Stomach (tissue), 9 donors: ENCODE data around the gene RALY. TPM values are rescaled to one million over a fixed set of nuclear protein-coding genes. Genes with fewer than 3 reads are reported as not detected.

Experiments used
- DNase-seq, 2 donors: peaks; one replicate each; pipeline versions ENCODE4 v3.0.0 to v3.0.0-alpha.2; 2013 to 2019
- H3K27ac ChIP-seq, 5 donors: fragments of 200-600 bp in 4 of 5; sonication (generic) in 4 of 5; one replicate each; pipeline ENCODE4 v1.5.1; 2013 to 2019; ENCODE audit warnings: mild to moderate bottlenecking in 1 of 5, moderate library complexity in 1 of 5
- H3K27me3 ChIP-seq, 3 donors: fragments of 200-600 bp; sonication (generic); one replicate each; pipeline ENCODE4 v1.5.1; 2017 to 2019; ENCODE audit warnings: mixed run types in 1 of 3
- H3K36me3 ChIP-seq, 4 donors: fragments of 200-600 bp; sonication (generic); 1 replicate in 3 of 4; 2 replicates in 1 of 4; pipeline ENCODE4 v1.5.1; 2016 to 2019
- H3K4me1 ChIP-seq, 4 donors: fragments of 200-600 bp; sonication (generic); one replicate each; pipeline ENCODE4 v1.5.1; 2016 to 2019
- H3K4me3 ChIP-seq, 4 donors: fragments of 200-600 bp; sonication (generic) in 3 of 4; one replicate each; pipeline ENCODE4 v1.5.1; 2016 to 2019; ENCODE audit warnings: mild to moderate bottlenecking in 1 of 4
- H3K9me3 ChIP-seq, 4 donors: fragments of 200-600 bp; sonication (generic); one replicate each; pipeline ENCODE4 v1.5.1; 2016 to 2019
- CTCF ChIP-seq, 7 experiments: fragments of 450-650 bp in 4 of 7; fragments of 200-600 bp in 3 of 7; sonication (generic) in 3 of 7; IDR thresholded peaks; one replicate each; pipeline ENCODE4 v1.5.1; 2016 to 2019; ENCODE audit warnings: antibody characterized with exemption in 7 of 7, control low read depth in 2 of 7, mild to moderate bottlenecking in 1 of 7
- EP300 ChIP-seq: sonication (generic); formaldehyde crosslinking; IDR thresholded peaks from one replicate; pipeline ENCODE4 v1.6.1; 2017; ENCODE audit warnings: antibody characterized with exemption
- POLR2A ChIP-seq, 4 donors: fragments of 450-650 bp; IDR thresholded peaks; one replicate each; pipeline ENCODE4 v1.6.1; 2016; ENCODE audit warnings: antibody characterized with exemption in 4 of 4, control low read depth in 2 of 4, mild to moderate bottlenecking in 1 of 4, moderate library complexity in 1 of 4
- POLR2AphosphoS5 ChIP-seq, 3 donors: sonication (generic); formaldehyde crosslinking; IDR thresholded peaks; one replicate each; pipeline ENCODE4 v1.6.1; 2016; ENCODE audit warnings: antibody characterized with exemption in 3 of 3
- WGBS, 5 donors: extraction: QIAGEN DNeasy Blood & Tissue Kit in 3 of 5; methylation state at CpG; one replicate each; pipeline versions ENCODE4 v1.1.5 to v1.1.7; 2013 to 2018; 5-methylcytosine and 5-hydroxymethylcytosine counted together
- intact Hi-C: fragments of 100-400 bp; cut with DNase I; formaldehyde crosslinking; loops from one replicate; pipeline ENCODE4 v1.15.1; 2023; ENCODE audit warnings: low total_unique reads
- polyA plus RNA-seq, 3 donors: library from polyadenylated mRNA; stranded (reverse); fragments of 200-250 nt; gene quantifications; one replicate each; pipeline ENCODE4 v1.2.3, GENCODE V29; 2013
- total RNA-seq, 5 donors: library from RNA; depleted of rRNA; stranded (reverse); fragments of >200 nt; gene quantifications; one replicate each; pipeline versions ENCODE4 v1.1.0 to v1.2.3, GENCODE V29; 2014 to 2016
- donor health status: healthy with polysubstance abuse.
- donor health status: Bipolar disorder and iron deficiency.
- donor health status: healthy.

RALY gene
- total and polyA plus RNA-seq, 8 donors, result 21.6 to 389 (median 97.7) TPM

GRCh38 chr20:34084227-34084923, 90.7 kb downstream of the RALY start:
- intact Hi-C loops, result no loop called here
- no peak overlapping the region for H3K4me3 ChIP-seq
- WGBS, 5 donors, result 80 to 91% (median 84%) methylated on average over 8 to 9 of the region's 9 CpGs
- H3K27ac ChIP-seq, result peak overlapping the region in 2 of 5 donors; percentile 38 to 68
- DNase-seq, result no peak
- H3K9me3 ChIP-seq, result no peaks in the 10 kb centered on the region
- peaks cover 40 to 95% (median 91%) of the 10 kb centered on the region in 4 donors for H3K36me3 ChIP-seq
- peaks cover 10 to 21% (median 17%) of the 10 kb centered on the region in 4 donors for H3K4me1 ChIP-seq
- TF ChIP-seq POLR2A (IDR thresholded peaks at IDR 0.05) (no peak), EP300 (no peak), CTCF (IDR thresholded peaks at IDR 0.05) (no peak), POLR2AphosphoS5 (IDR thresholded peaks at IDR 0.05) (no peak)
- H3K27me3 ChIP-seq, result no peaks in the 10 kb centered on the region

GRCh38 chr20:34085544-34086040, 91.9 kb downstream of the RALY start:
- H3K9me3 ChIP-seq, result no peaks in the 10 kb centered on the region
- 77 to 86% (median 78%) methylated on average over 5 of the region's 5 CpGs for WGBS, 5 donors
- H3K36me3 ChIP-seq, result peaks cover 48 to 95% (median 91%) of the 10 kb centered on the region in 4 donors
- intact Hi-C loops, result no loop called here
- TF ChIP-seq POLR2AphosphoS5 (IDR thresholded peaks at IDR 0.05), result no peak
- TF ChIP-seq EP300, result no peak
- TF ChIP-seq CTCF (IDR thresholded peaks at IDR 0.05), result no peak
- no peak for TF ChIP-seq POLR2A (IDR thresholded peaks at IDR 0.05)
- peaks cover 16 to 30% (median 23%) of the 10 kb centered on the region in 4 donors for H3K4me1 ChIP-seq
- no peak for DNase-seq
- H3K27ac ChIP-seq, result no peak overlapping the region
- H3K27me3 ChIP-seq, result no peaks in the 10 kb centered on the region
- H3K4me3 ChIP-seq, result no peak overlapping the region

GRCh38 chr20:34088305-34089174, 94.8 kb downstream of the RALY start:
- intact Hi-C loops, result no loop called here
- H3K4me1 ChIP-seq, result peaks cover 5 to 17% (median 10%) of the 10 kb centered on the region in 4 donors
- TF ChIP-seq POLR2A (IDR thresholded peaks at IDR 0.05) (no peak), EP300 (no peak), CTCF (IDR thresholded peaks at IDR 0.05) (no peak), POLR2AphosphoS5 (IDR thresholded peaks at IDR 0.05) (no peak)
- H3K27me3 ChIP-seq, result no peaks in the 10 kb centered on the region
- no peaks in the 10 kb centered on the region for H3K9me3 ChIP-seq
- H3K36me3 ChIP-seq, result peaks cover 64 to 100% (median 98%) of the 10 kb centered on the region in 4 donors
- no peak for DNase-seq
- 82 to 89% (median 85%) methylated on average over 15 of the region's 15 CpGs for WGBS, 5 donors
- no peak overlapping the region for H3K27ac ChIP-seq
- H3K4me3 ChIP-seq, result no peak overlapping the region

- Histone ChIP-seq H3K9me3 (no peaks in the 10 kb centered on the region), H3K36me3 (peaks cover 64 to 100% (median 100%) of the 10 kb centered on the region in 4 donors), H3K27me3 (no peaks in the 10 kb centered on the region), H3K4me3 (no peak overlapping the region), H3K27ac (no peak overlapping the region), H3K4me1 (peaks cover 3 to 12% (median 7%) of the 10 kb centered on the region in 4 donors)
- no peak for TF ChIP-seq POLR2A (IDR thresholded peaks at IDR 0.05)
- TF ChIP-seq EP300, result no peak
- TF ChIP-seq CTCF (IDR thresholded peaks at IDR 0.05), result no peak
- TF ChIP-seq POLR2AphosphoS5 (IDR thresholded peaks at IDR 0.05), result no peak
- 75 to 96% (median 92%) methylated on average over 2 to 5 of the region's 5 CpGs for WGBS, 5 donors
- DNase-seq, result no peak
- intact Hi-C loops, result no loop called here
Observed at GRCh38 chr20:34089175-34089479, 95.4 kb downstream of the RALY start.
